AG04449 (cell line): ENCODE measurements around the gene MCL1.

ENCODE experiments used
- CTCF ChIA-PET: fragments of 350-600 bp; formaldehyde crosslinking; extraction: SDS; loops from one replicate; lab custom pipeline; 2021; ENCODE audit warnings: antibody characterized with exemption; lab: Yijun Ruan, JAX
- POLR2A ChIA-PET: fragments of 400-600, 350-600 bp; formaldehyde crosslinking; extraction: SDS; loops from one replicate; lab custom pipeline; 2020; ENCODE audit warnings: antibody characterized with exemption, inconsistent platforms; lab: Yijun Ruan, JAX
- DNase-seq: peaks from one replicate; pipeline ENCODE4 v3.0.0-alpha.2; 2010; ENCODE audit warnings: low read depth, low spot score
- H3K4me3 ChIP-seq: 2 replicates; pipeline ENCODE4 v1.5.1; 2011; ENCODE audit warnings: low read depth, mild to moderate bottlenecking, control low read depth, low read length
- CTCF ChIP-seq: IDR thresholded peaks from one replicate; pipeline ENCODE4 v1.5.1; 2011; ENCODE audit warnings: mild to moderate bottlenecking, moderate library complexity, low read length, control low read depth, inconsistent platforms; ENCODE audit not compliant: insufficient read depth; ENCODE audit errors: missing control alignments

MCL1 gene

GRCh38 chr1:150551051-150551783 lies 28.2 kb downstream of the MCL1 start:
- CTCF ChIA-PET, result interaction anchor here (0.9 to 13.4 kb wide), 9 partner anchors 8 to 296 kb away, joined by 3 to 133 read pairs (median 4); no protein-coding TSS in a partner anchor
- H3K4me3 ChIP-seq, result no peak overlapping the region
- no peak for DNase-seq
- TF ChIP-seq CTCF, result no peak
- POLR2A ChIA-PET, result interaction anchor here (0.9 to 1.7 kb wide), 2 partner anchors 9 to 13 kb away, joined by 3 to 8 read pairs; no protein-coding TSS in a partner anchor

GRCh38 chr1:150550222-150551050 lies 29.0 kb downstream of the MCL1 start:
- no peak overlapping the region for H3K4me3 ChIP-seq
- CTCF ChIA-PET, result interaction anchor here (1.0 to 13.4 kb wide), 5 partner anchors 9 to 88 kb away, joined by 3 to 133 read pairs (median 7); no protein-coding TSS in a partner anchor
- TF ChIP-seq CTCF, result no peak
- POLR2A ChIA-PET, result interaction anchor here (0.9 to 1.7 kb wide), 2 partner anchors 10 to 13 kb away, joined by 3 to 8 read pairs; no protein-coding TSS in a partner anchor
- no peak for DNase-seq

- peak overlapping the region; percentile 60 for H3K4me3 ChIP-seq
- POLR2A ChIA-PET, result interaction anchor here (1.1 kb wide), 1 partner anchor 17 kb away, joined by 3 read pairs; no protein-coding TSS in a partner anchor
- DNase-seq, result no peak
- no peak for TF ChIP-seq CTCF
- CTCF ChIA-PET, result interaction anchor here (1.5 to 13.4 kb wide), 6 partner anchors 10 to 456 kb away, joined by 4 to 133 read pairs (median 6); partner anchors contain the start of gene MINDY1
Observed at GRCh38 chr1:150549496-150550221, 29.8 kb downstream of the MCL1 start.

GRCh38 chr1:150548632-150549495 lies 30.5 kb downstream of the MCL1 start, which contains the start of gene ADAMTSL4:
TSS of gene ADAMTSL4 (plus strand) at chr1:150549408. CDS start at chr1:150552289, 2,881 bp downstream.
- no peak for DNase-seq

More at GRCh38 chr1:150548632-150549495, 30.5 kb downstream of the MCL1 start, which contains the start of gene ADAMTSL4:
- ChIA-PET CTCF (interaction anchor here (0.6 to 13.4 kb wide), 7 partner anchors 11 to 457 kb away, joined by 3 to 133 read pairs (median 4); partner anchors contain the start of gene MINDY1), POLR2A (interaction anchor here (0.7 to 1.1 kb wide), 3 partner anchors 13 to 20 kb away, joined by 3 read pairs; no protein-coding TSS in a partner anchor)
- TF ChIP-seq CTCF, result no peak
- peak within 1 kb of the TSS; percentile 60 for H3K4me3 ChIP-seq
